Activated CD8-positive, alpha-beta T cell treated with anti-CD3 and anti-CD28 coated beads for 36 hours (primary cell): ENCODE measurements around the gene SLC35E4. TPM values are rescaled to one million over a fixed set of nuclear protein-coding genes. Genes with fewer than 3 reads are reported as not detected.

Experiments
- ATAC-seq: fragments of 200-7000 bp; cut with Tn5 transposase; one replicate; pipeline ENCODE4 v1.10.0; 2021; ENCODE audit warnings: mild to moderate bottlenecking, moderate library complexity
- CTCF ChIA-PET: fragments of 350-600 bp; sonication (Branson Sonifier 250); formaldehyde crosslinking; loops from one replicate; lab custom pipeline; 2021; ENCODE audit warnings: antibody characterized with exemption; lab: Charles Lee
- POLR2A ChIA-PET: fragments of 350-600 bp; sonication (Branson Sonifier 250); formaldehyde crosslinking; loops from one replicate; lab custom pipeline; 2021; ENCODE audit warnings: antibody characterized with exemption; lab: Charles Lee
- DNase-seq: peaks from one replicate; pipeline ENCODE4 v3.0.0-alpha.2; 2020
- H3K27ac Mint-ChIP-seq: one replicate; pipeline ENCODE4 v1.8.0; 2021; ENCODE audit warnings: mild to moderate bottlenecking, mixed read lengths
- H3K27me3 Mint-ChIP-seq: one replicate; pipeline ENCODE4 v1.8.0; 2021; ENCODE audit warnings: mixed read lengths
- H3K36me3 Mint-ChIP-seq: one replicate; pipeline ENCODE4 v1.8.0; 2021; ENCODE audit warnings: low read depth, mixed read lengths
- H3K4me1 Mint-ChIP-seq: one replicate; pipeline ENCODE4 v1.8.0; 2021; ENCODE audit warnings: low read depth, mixed read lengths
- H3K4me3 Mint-ChIP-seq: one replicate; pipeline ENCODE4 v1.8.0; 2021; ENCODE audit warnings: mild to moderate bottlenecking, moderate library complexity, mixed read lengths
- H3K9me3 Mint-ChIP-seq: one replicate; pipeline ENCODE4 v1.8.0; 2021; ENCODE audit warnings: mixed read lengths
- intact Hi-C: fragments of 100-400 bp; cut with micrococcal nuclease; formaldehyde crosslinking; loops from one replicate; pipeline ENCODE4 v1.10.0; 2022
- total RNA-seq, 2 experiments: library from RNA; stranded (reverse); gene quantifications; one replicate each; pipeline ENCODE4 v1.2.3, GENCODE V29; 2021
- TF ChIP-seq, protein P1 (sequence below): fragments of 200-600 bp; IDR thresholded peaks from one replicate; pipeline ENCODE4 v1.8.0; 2022; ENCODE audit warnings: antibody characterized with exemption, mild to moderate bottlenecking

Gene SLC35E4
- total RNA-seq, 2 experiments from 2014 or later: 3.4 to 3.8 TPM

DNA sequence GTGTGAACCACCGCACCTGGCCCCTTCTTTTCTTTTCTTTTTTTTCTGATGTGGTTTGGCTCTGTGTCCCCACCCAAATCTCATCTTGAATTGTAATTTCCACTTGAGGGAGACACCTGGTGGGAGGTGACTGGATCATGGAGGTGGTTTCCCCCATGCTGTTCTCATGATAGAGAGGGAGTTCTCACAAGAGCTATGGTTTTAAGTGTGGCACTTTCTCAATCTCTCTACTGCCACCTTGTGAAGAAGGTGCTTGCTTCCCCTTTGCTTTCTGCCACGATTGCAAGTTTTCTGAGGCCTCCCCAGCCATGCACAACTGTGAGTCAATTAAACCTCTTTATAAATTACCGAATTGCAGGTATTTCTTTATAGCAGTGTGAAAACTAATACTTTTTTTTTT is 33.5 kb upstream of the SLC35E4 start:
- CTCF ChIA-PET: interaction anchor here (0.6 to 2.0 kb wide), 2 partner anchors 11 to 33 kb away, joined by 3 to 7 read pairs; partner anchors contain the start of genes PES1 and SLC35E4
- H3K27ac Mint-ChIP-seq: no peak overlapping the region
- no peaks in the 10 kb centered on the region for H3K36me3 Mint-ChIP-seq
- H3K4me1 Mint-ChIP-seq: peaks cover 14% of the 10 kb centered on the region
- no peaks in the 10 kb centered on the region for H3K9me3 Mint-ChIP-seq
- ATAC-seq (no peak), DNase-seq (peak; percentile 12)
- no peaks in the 10 kb centered on the region for H3K27me3 Mint-ChIP-seq
- intact Hi-C loops: no loop called here
- TF ChIP-seq, protein P1, sequence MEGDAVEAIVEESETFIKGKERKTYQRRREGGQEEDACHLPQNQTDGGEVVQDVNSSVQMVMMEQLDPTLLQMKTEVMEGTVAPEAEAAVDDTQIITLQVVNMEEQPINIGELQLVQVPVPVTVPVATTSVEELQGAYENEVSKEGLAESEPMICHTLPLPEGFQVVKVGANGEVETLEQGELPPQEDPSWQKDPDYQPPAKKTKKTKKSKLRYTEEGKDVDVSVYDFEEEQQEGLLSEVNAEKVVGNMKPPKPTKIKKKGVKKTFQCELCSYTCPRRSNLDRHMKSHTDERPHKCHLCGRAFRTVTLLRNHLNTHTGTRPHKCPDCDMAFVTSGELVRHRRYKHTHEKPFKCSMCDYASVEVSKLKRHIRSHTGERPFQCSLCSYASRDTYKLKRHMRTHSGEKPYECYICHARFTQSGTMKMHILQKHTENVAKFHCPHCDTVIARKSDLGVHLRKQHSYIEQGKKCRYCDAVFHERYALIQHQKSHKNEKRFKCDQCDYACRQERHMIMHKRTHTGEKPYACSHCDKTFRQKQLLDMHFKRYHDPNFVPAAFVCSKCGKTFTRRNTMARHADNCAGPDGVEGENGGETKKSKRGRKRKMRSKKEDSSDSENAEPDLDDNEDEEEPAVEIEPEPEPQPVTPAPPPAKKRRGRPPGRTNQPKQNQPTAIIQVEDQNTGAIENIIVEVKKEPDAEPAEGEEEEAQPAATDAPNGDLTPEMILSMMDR: peak; percentile 27
- POLR2A ChIA-PET: interaction anchor here (0.9 kb wide), 1 partner anchor 13 kb away, joined by 3 read pairs; no protein-coding TSS in a partner anchor
- no peak overlapping the region for H3K4me3 Mint-ChIP-seq

DNA sequence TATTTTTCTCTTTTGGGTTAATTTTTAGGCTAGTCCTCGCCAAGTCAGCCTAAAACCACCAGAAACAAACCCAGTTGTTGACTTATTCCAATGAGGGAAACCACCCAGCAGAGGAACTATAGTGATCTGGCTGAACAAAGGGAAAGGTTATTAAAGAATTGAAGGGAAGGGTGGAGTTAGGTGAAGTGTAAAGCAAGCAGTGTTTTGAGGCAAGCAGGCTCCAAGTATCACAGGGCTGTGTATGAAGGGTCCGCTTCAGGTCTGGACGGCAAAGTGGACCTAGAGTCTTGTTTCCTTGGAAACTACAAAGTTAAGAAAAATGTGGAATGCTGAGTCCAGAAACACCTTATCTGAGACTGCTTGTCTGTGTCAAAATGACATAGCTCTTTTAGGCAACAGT is 31.8 kb upstream of the SLC35E4 start:
- no peak overlapping the region for H3K27ac Mint-ChIP-seq
- TF ChIP-seq, protein P1: no peak
- ChIA-PET POLR2A (no interaction called here), CTCF (interaction anchor here (0.7 to 1.2 kb wide), 3 partner anchors 9 to 151 kb away, joined by 3 to 4 read pairs (median 4); no protein-coding TSS in a partner anchor)
- intact Hi-C loops: no loop called here
- no peak overlapping the region for H3K4me3 Mint-ChIP-seq
- H3K4me1 Mint-ChIP-seq: peaks cover 19% of the 10 kb centered on the region
- ATAC-seq (no peak), DNase-seq (no peak)
- no peaks in the 10 kb centered on the region for H3K27me3 Mint-ChIP-seq
- no peaks in the 10 kb centered on the region for H3K36me3 Mint-ChIP-seq
- H3K9me3 Mint-ChIP-seq: no peaks in the 10 kb centered on the region

DNA sequence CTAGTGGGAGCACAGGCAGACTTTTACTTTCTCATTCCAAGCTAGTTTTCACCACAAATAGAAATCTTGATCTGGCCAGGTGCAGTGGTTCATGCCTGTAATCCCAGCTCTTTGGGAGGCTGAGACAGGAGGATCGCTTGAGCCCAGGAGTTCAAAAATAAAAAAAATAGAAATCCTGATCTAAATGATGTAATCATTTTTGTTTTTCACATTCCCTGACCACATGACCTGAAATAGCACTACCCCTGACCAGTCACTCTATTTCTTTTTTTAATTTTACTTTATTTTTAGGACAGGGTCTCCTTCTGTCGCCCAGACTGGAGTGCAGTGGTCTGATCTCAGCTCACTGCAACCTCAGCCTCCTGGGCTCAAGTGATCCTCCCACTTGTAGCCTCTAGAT is 30.9 kb upstream of the SLC35E4 start:
- POLR2A ChIA-PET: interaction anchor here (1.0 kb wide), 1 partner anchor 31 kb away, joined by 3 read pairs; the partner anchor contains the start of gene SLC35E4
- no peaks in the 10 kb centered on the region for H3K9me3 Mint-ChIP-seq
- intact Hi-C loops: no loop called here
- no peak overlapping the region for H3K4me3 Mint-ChIP-seq
- H3K27ac Mint-ChIP-seq: no peak overlapping the region
- CTCF ChIA-PET: interaction anchor here (1.0 to 1.2 kb wide), 3 partner anchors 10 to 150 kb away, joined by 4 read pairs; partner anchors contain the start of gene PES1
- no peak for ATAC-seq
- H3K36me3 Mint-ChIP-seq: no peaks in the 10 kb centered on the region
- TF ChIP-seq, protein P1: no peak
- peaks cover 25% of the 10 kb centered on the region for H3K4me1 Mint-ChIP-seq
- no peak for DNase-seq
- H3K27me3 Mint-ChIP-seq: no peaks in the 10 kb centered on the region

DNA sequence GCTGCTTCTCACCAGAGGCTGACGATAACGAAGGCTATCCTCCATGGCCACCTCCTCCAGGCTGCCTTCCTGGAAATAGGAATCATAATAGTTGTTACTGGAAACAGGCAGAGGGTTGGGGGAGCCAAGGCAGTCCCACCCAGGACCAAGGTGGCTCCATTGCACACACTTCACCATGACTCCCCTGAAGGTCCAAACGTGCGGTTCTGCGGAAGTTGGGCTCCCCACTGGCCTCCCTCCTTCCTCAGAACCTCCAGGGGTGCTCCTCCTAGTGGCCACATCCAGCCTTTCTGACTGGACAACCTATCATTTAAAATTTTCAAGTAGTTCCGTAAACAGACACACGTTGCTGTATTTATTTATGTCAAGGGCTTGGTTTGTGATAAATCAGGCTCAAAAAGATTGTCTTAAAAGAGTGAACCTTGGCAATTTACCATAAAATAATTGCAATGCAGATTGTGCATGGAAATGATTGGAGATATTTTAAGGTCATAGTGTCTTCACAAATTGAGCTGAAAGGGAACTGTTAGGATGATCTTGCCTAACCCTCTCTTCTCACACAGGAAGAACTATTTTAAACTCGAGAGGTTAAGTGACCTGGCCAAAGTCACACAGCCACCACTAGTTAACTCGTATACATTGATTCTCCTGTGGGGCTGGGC is 30.0 kb upstream of the SLC35E4 start:
- Mint-ChIP-seq H3K27me3 (no peaks in the 10 kb centered on the region), H3K4me1 (peaks cover 25% of the 10 kb centered on the region), H3K9me3 (no peaks in the 10 kb centered on the region), H3K36me3 (no peaks in the 10 kb centered on the region), H3K4me3 (no peak overlapping the region), H3K27ac (no peak overlapping the region)
- intact Hi-C loops: no loop called here
- ATAC-seq (no peak), DNase-seq (peak; percentile 68)
- TF ChIP-seq, protein P1: peak; percentile 75
- POLR2A ChIA-PET: no interaction called here
- CTCF ChIA-PET: interaction anchor here (0.7 to 2.9 kb wide), 12 partner anchors 8 to 158 kb away, joined by 3 to 19 read pairs (median 4); partner anchors contain the start of genes PES1 and SLC35E4
